ENCODE measurements around the gene MEX3A. TPM values are rescaled to one million over a fixed set of nuclear protein-coding genes. Genes with fewer than 3 reads are reported as not detected.

The MEX3A gene, protein sequence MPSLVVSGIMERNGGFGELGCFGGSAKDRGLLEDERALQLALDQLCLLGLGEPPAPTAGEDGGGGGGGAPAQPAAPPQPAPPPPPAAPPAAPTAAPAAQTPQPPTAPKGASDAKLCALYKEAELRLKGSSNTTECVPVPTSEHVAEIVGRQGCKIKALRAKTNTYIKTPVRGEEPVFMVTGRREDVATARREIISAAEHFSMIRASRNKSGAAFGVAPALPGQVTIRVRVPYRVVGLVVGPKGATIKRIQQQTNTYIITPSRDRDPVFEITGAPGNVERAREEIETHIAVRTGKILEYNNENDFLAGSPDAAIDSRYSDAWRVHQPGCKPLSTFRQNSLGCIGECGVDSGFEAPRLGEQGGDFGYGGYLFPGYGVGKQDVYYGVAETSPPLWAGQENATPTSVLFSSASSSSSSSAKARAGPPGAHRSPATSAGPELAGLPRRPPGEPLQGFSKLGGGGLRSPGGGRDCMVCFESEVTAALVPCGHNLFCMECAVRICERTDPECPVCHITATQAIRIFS
- 1.3 and 1.6 TPM in 2 replicates for total RNA-seq

GRCh38 chr1:156082309-156083091 is at the start of gene MEX3A:
TSS of gene MEX3A (minus strand) at chr1:156082465. CDS start at chr1:156081998, 467 bp downstream.

DNA sequence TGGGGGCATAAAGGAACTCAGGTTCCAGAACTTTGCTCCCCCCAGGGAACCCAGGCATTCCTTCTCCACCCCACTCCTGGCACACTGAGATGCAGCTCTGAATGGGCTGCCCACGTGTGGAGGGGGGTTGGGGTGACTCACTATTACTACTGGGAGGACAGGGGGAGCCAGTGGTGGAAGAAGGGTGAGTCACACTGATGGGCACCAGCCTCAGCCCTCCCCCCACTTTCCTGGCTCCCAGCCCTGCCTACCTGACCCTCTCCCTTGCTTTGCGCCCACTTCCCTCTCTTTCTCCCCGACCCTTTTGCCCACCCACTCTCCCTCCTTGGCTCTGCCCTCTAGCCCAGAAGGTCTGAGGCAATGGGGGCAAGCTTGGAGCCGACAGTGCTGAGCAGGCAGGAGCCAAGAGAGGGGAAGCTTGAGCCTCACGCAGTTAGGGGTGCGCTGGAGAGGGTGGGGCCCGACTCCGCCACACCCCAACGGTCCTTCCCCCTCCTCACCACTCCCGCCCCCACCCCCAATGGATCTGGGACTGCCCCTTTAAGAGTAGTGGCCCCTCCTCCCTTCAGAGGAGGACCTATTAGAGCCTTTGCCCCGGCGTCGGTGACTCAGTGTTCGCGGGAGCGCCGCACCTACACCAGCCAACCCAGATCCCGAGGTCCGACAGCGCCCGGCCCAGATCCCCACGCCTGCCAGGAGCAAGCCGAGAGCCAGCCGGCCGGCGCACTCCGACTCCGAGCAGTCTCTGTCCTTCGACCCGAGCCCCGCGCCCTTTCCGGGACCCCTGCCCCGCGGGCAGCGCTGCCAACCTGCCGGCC is 32.0 kb upstream of the MEX3A start, which contains the start of gene LMNA:
Gene LMNA (plus strand): TSS at position 611 of the 818 bp plus-strand sequence. CDS start 208 bp downstream, outside the sequence.

GRCh38 chr1:156060937-156061636 is 21.2 kb downstream of the MEX3A start, which contains the start of gene RAB25:
TSS of gene RAB25 (plus strand) at chr1:156061160. CDS start at chr1:156061401, 241 bp downstream.

GRCh38 chr1:156054500-156055280 is 27.6 kb downstream of the MEX3A start, which contains the start of gene LAMTOR2:
TSS of gene LAMTOR2 (plus strand) at chr1:156054782. CDS start at chr1:156054890, 108 bp downstream.

DNA sequence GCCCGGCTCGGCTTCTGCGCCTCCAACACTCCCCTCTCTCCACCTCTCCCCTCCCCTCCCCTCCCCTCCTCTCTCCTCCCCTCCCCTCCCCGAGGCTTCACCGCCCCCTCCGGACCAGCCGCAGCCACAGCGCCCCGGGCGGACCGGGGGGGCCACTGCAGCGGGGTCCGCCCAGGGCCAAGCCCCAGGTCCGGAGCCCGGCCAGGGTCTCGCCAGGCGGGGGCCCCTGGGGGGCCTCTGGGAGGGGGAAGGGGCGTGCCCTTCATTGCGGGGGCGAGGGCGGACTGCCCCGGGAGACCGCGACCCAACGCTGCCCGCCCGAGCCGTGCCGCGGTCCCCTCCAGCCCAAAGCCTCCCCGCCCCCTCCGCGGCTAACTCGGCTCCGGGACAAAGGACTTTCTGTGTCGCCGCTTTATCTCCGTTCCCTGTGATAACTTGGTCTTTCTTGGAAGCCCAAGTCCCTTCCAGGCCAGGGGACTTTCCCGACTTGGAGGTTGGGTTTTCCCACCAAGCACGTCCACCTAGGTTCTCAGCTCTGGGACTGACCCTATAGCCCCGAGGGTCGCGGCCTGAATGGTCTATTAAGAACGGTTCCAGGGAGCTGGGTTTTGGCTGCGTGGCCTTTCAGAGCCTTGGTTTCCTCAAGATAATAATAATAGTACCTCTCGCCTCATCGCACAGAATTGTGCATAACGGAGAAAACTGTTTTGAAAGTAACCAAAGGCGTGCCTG is 28.3 kb downstream of the MEX3A start, which contains the start of gene UBQLN4:
Gene UBQLN4 (minus strand): TSS at position 31 of the 732 bp plus-strand sequence. CDS start 97 bp downstream, outside the sequence.

Other genes starting within 250 kb of the MEX3A start
- 18.6 and 24.8 TPM in 2 replicates for gene GON4L, start 225.3 kb downstream of the MEX3A start, total RNA-seq
- gene SYT11, start 222.9 kb downstream of the MEX3A start, total RNA-seq, result 35.4 and 37.9 TPM in 2 replicates
- gene RIT1, start 171.1 kb downstream of the MEX3A start, total RNA-seq, result 25.2 and 36.1 TPM in 2 replicates
- 14.6 and 19.9 TPM in 2 replicates for gene KHDC4, start 148.1 kb downstream of the MEX3A start, total RNA-seq
- not detected in 2 replicates for gene RXFP4, start 140.8 kb downstream of the MEX3A start, total RNA-seq
- 90.5 and 126 TPM in 2 replicates for gene ARHGEF2, start 103.9 kb downstream of the MEX3A start, total RNA-seq
- 511 and 610 TPM in 2 replicates for gene SSR2, start 61.5 kb downstream of the MEX3A start, total RNA-seq
- gene UBQLN4, start 28.7 kb downstream of the MEX3A start, total RNA-seq, result 8.8 and 9.4 TPM in 2 replicates
- gene LAMTOR2, start 27.7 kb downstream of the MEX3A start, total RNA-seq, result 60.7 and 86.5 TPM in 2 replicates
- not detected in 2 replicates for gene RAB25, start 21.3 kb downstream of the MEX3A start, total RNA-seq
- 865 and 1,009 TPM in 2 replicates for gene LMNA, start 32.2 kb upstream of the MEX3A start, total RNA-seq
- 0.57 and 0.83 TPM in 2 replicates for gene SEMA4A, start 71.1 kb upstream of the MEX3A start, total RNA-seq
- 5.5 and 7.2 TPM in 2 replicates for gene SLC25A44, start 111.6 kb upstream of the MEX3A start, total RNA-seq
- 17.2 and 21.9 TPM in 2 replicates for gene PMF1, start 130.5 kb upstream of the MEX3A start, total RNA-seq
- 0.09 and 0.14 TPM in 2 replicates for gene BGLAP, start 159.7 kb upstream of the MEX3A start, total RNA-seq
- gene PAQR6, start 165.6 kb upstream of the MEX3A start, total RNA-seq, result 0.14 and 0.28 TPM in 2 replicates
- gene SMG5, start 200.4 kb upstream of the MEX3A start, total RNA-seq, result 29.2 and 34.9 TPM in 2 replicates
- gene TMEM79, start 201.9 kb upstream of the MEX3A start, total RNA-seq, result 1.3 and 2.2 TPM in 2 replicates
- gene GLMP, start 213.2 kb upstream of the MEX3A start, total RNA-seq, result 72.1 and 81.4 TPM in 2 replicates
- gene VHLL, start 216.8 kb upstream of the MEX3A start, total RNA-seq, result 0.28 TPM in 1 of 2 replicates, not detected in the other

Data from smooth muscle cell of bladder (primary cell).